CD14-positive monocyte (primary cell): ENCODE measurements around the gene EIF4E2. TPM values are rescaled to one million over a fixed set of nuclear protein-coding genes. Genes with fewer than 3 reads are reported as not detected.

Experiments used
- DNase-seq, 3 donors: peaks; one replicate each; pipeline ENCODE4 v3.0.0-alpha.2; 2011 to 2022
- H2AFZ ChIP-seq: 2 replicates; pipeline ENCODE4 v1.6.0; 2012; ENCODE audit warnings: mild to moderate bottlenecking, low read depth, low read length, inconsistent platforms; ENCODE audit not compliant: insufficient read depth, poor library complexity, severe bottlenecking
- H3K27ac ChIP-seq, 2 donors: 1 replicate in 1 of 2; 2 replicates in 1 of 2; pipeline ENCODE4 v1.5.1; 2012 to 2013; ENCODE audit warnings: low read length in 2 of 2, control low read depth in 1 of 2, inconsistent platforms in 1 of 2, low read depth in 1 of 2, mild to moderate bottlenecking in 1 of 2
- H3K27me3 ChIP-seq, 2 donors: one replicate each; pipeline versions ENCODE4 v1.6.0 to v1.6.1; 2011 to 2013; ENCODE audit warnings: low read length in 2 of 2; ENCODE audit not compliant: control insufficient read depth in 2 of 2, insufficient read depth in 2 of 2
- H3K36me3 ChIP-seq, 2 donors: replicated peaks in 1 of 2; 1 replicate in 1 of 2; 2 replicates in 1 of 2; pipeline versions ENCODE4 v1.5.1 to v1.6.1; 2012 to 2013; ENCODE audit warnings: low read length in 2 of 2, control low read depth in 1 of 2, inconsistent platforms in 1 of 2, mild to moderate bottlenecking in 1 of 2; ENCODE audit not compliant: insufficient read depth in 2 of 2, control insufficient read depth in 1 of 2
- H3K4me1 ChIP-seq, 2 donors: 1 replicate in 1 of 2; 2 replicates in 1 of 2; pipeline versions ENCODE4 v1.5.1 to v1.6.1; 2012 to 2013; ENCODE audit warnings: low read length in 2 of 2, control low read depth in 1 of 2, inconsistent platforms in 1 of 2, mild to moderate bottlenecking in 1 of 2, moderate library complexity in 1 of 2; ENCODE audit not compliant: insufficient read depth in 2 of 2, control insufficient read depth in 1 of 2
- H3K4me2 ChIP-seq: replicated peaks from 2 replicates; pipeline ENCODE3; 2012; ENCODE audit warnings: low read length, moderate library complexity, mild to moderate bottlenecking; ENCODE audit not compliant: poor library complexity, severe bottlenecking; ENCODE audit errors: extremely low read depth
- H3K4me3 ChIP-seq, 3 experiments: fragments of 200-600 bp in 1 of 3; sonication (generic) in 1 of 3; replicated peaks in 1 of 3; 1 replicate in 2 of 3; 2 replicates in 1 of 3; pipeline ENCODE4 v1.5.1; 2011 to 2013; ENCODE audit warnings: low read length in 3 of 3, mild to moderate bottlenecking in 3 of 3, control low read depth in 2 of 3, low read depth in 2 of 3, inconsistent platforms in 1 of 3, moderate library complexity in 1 of 3
- H3K79me2 ChIP-seq: 2 replicates; pipeline ENCODE4 v1.6.0; 2012; ENCODE audit warnings: mild to moderate bottlenecking, control low read depth, inconsistent platforms, low read length, moderate library complexity; ENCODE audit not compliant: insufficient read depth
- H3K9ac ChIP-seq: 2 replicates; pipeline ENCODE4 v1.6.0; 2017; ENCODE audit warnings: low read length, mild to moderate bottlenecking; ENCODE audit not compliant: insufficient read depth, poor library complexity, severe bottlenecking
- H3K9me3 ChIP-seq, 2 donors: replicated peaks in 1 of 2; 1 replicate in 1 of 2; 2 replicates in 1 of 2; pipeline versions ENCODE4 v1.5.1 to v1.6.1; 2012 to 2013; ENCODE audit warnings: low read length in 2 of 2, control low read depth in 1 of 2; ENCODE audit not compliant: control insufficient read depth in 1 of 2, insufficient read depth in 1 of 2
- H4K20me1 ChIP-seq: 2 replicates; pipeline ENCODE4 v1.6.0; 2012; ENCODE audit warnings: mild to moderate bottlenecking, low read length, control low read depth, moderate library complexity; ENCODE audit not compliant: insufficient read depth
- H3K27ac Mint-ChIP-seq, 7 donors: one replicate each; pipeline ENCODE4 v1.8.0; 2020; ENCODE audit warnings: mild to moderate bottlenecking in 7 of 7, mixed read lengths in 7 of 7, moderate library complexity in 6 of 7, inconsistent platforms in 2 of 7
- H3K27me3 Mint-ChIP-seq, 3 donors: one replicate each; pipeline ENCODE4 v1.8.0; 2021 to 2022; ENCODE audit warnings: low read depth in 3 of 3, mild to moderate bottlenecking in 3 of 3, mixed read lengths in 3 of 3, moderate library complexity in 3 of 3, inconsistent platforms in 1 of 3
- H3K36me3 Mint-ChIP-seq, 2 donors: one replicate each; pipeline ENCODE4 v1.8.0; 2020; ENCODE audit warnings: mixed read lengths in 2 of 2, inconsistent platforms in 1 of 2, mild to moderate bottlenecking in 1 of 2
- H3K4me1 Mint-ChIP-seq: one replicate; pipeline ENCODE4 v1.8.0; 2020; ENCODE audit warnings: mild to moderate bottlenecking, mixed read lengths
- H3K4me3 Mint-ChIP-seq, 2 donors: one replicate each; pipeline ENCODE4 v1.8.0; 2020; ENCODE audit warnings: mild to moderate bottlenecking in 2 of 2, mixed read lengths in 2 of 2, moderate library complexity in 1 of 2
- H3K9me3 Mint-ChIP-seq, 7 donors: one replicate each; pipeline ENCODE4 v1.8.0; 2020 to 2022; ENCODE audit warnings: mixed read lengths in 7 of 7, mild to moderate bottlenecking in 6 of 7, moderate library complexity in 6 of 7, inconsistent platforms in 2 of 7
- CTCF ChIP-seq: fragments of 200-600 bp; IDR thresholded peaks from one replicate; pipeline ENCODE4 v1.8.0; 2022; ENCODE audit warnings: antibody characterized with exemption, mild to moderate bottlenecking
- WGBS: methylation state at CpG from one replicate; pipeline ENCODE4 v1.1.5; 2013; ENCODE audit warnings: missing lambda C conversion rate; ENCODE audit not compliant: insufficient coverage; 5-methylcytosine and 5-hydroxymethylcytosine counted together
- intact Hi-C, 2 donors: fragments of 100-400 bp; cut with micrococcal nuclease; formaldehyde crosslinking; loops; one replicate each; pipeline versions ENCODE4 v1.15.0 to v1.15.1; 2023
- polyA plus RNA-seq, 3 donors: library from polyadenylated mRNA; depleted of rRNA in 1 of 3; unstranded in 2 of 3; stranded (reverse) in 1 of 3; fragments of 300-500 nt in 2 of 3; fragments of >200 nt in 1 of 3; fragmentation: Illumina TruSeq in 2 of 3; gene quantifications; 1 replicate in 2 of 3; 2 replicates in 1 of 3; pipeline ENCODE4 v1.2.3, GENCODE V29; 2012 to 2021

EIF4E2 gene
- polyA plus RNA-seq, 3 donors = 67.2 to 213 (median 188) TPM

GRCh38 chr2:232504438-232504837, 46.1 kb upstream of the EIF4E2 start:
- H2AFZ ChIP-seq = no peak overlapping the region
- no peaks in the 10 kb centered on the region for H3K79me2 ChIP-seq
- H3K27me3 ChIP-seq = peaks cover 15 to 40% of the 10 kb centered on the region in 2 donors
- no peak for DNase-seq
- no peak overlapping the region for H3K4me3 ChIP-seq
- H3K27ac ChIP-seq = no peak overlapping the region
- H3K4me3 Mint-ChIP-seq = peak overlapping the region in 1 of 2 donors; percentile 69
- no peaks in the 10 kb centered on the region for H4K20me1 ChIP-seq
- peaks cover 2% of the 10 kb centered on the region for H3K4me1 Mint-ChIP-seq
- H3K36me3 Mint-ChIP-seq = no peaks in the 10 kb centered on the region
- H3K9me3 ChIP-seq = peaks cover 0 to 11% of the 10 kb centered on the region in 2 donors
- no peak for TF ChIP-seq CTCF
- intact Hi-C loops = no loop called here
- peaks cover 46 to 73% (median 62%) of the 10 kb centered on the region in 3 donors for H3K27me3 Mint-ChIP-seq
- H3K9me3 Mint-ChIP-seq = peaks cover 0 to 6% (median under 1%) of the 10 kb centered on the region in 7 donors
- WGBS = 100% methylated on average over 1 of the region's 2 CpGs
- H3K36me3 ChIP-seq = no peaks in the 10 kb centered on the region
- no peaks in the 10 kb centered on the region for H3K4me1 ChIP-seq
- no peak overlapping the region for H3K4me2 ChIP-seq
- no peak overlapping the region for H3K9ac ChIP-seq
- H3K27ac Mint-ChIP-seq = no peak overlapping the region

- Histone ChIP-seq H3K9me3 (peaks cover 0 to 11% of the 10 kb centered on the region in 2 donors), H3K4me2 (no peak overlapping the region), H4K20me1 (no peaks in the 10 kb centered on the region), H3K9ac (no peak overlapping the region), H3K4me1 (no peaks in the 10 kb centered on the region), H3K36me3 (no peaks in the 10 kb centered on the region), H3K4me3 (no peak overlapping the region), H2AFZ (no peak overlapping the region), H3K27me3 (peaks cover 15 to 38% of the 10 kb centered on the region in 2 donors), H3K79me2 (no peaks in the 10 kb centered on the region), H3K27ac (no peak overlapping the region)
- Mint-ChIP-seq H3K4me3 (peak overlapping the region in 1 of 2 donors; percentile 46), H3K9me3 (peaks cover 0 to 6% (median 3%) of the 10 kb centered on the region in 7 donors), H3K36me3 (no peaks in the 10 kb centered on the region), H3K4me1 (peaks cover 2% of the 10 kb centered on the region), H3K27me3 (peaks cover 43 to 69% (median 62%) of the 10 kb centered on the region in 3 donors), H3K27ac (no peak overlapping the region)
- TF ChIP-seq CTCF = no peak
- 56% methylated on average over 10 of the region's 10 CpGs for WGBS
- intact Hi-C loops = no loop called here
- no peak for DNase-seq
Measured at GRCh38 chr2:232505856-232506255, 44.6 kb upstream of the EIF4E2 start.
